NCI-H446 treated with DMSO at 0.1 percent for 48 hours (cell line): ENCODE results near the gene C4orf33.
"Not testable (repeated sequence)": the region's sequence is repeated elsewhere in the genome, so short reads cannot be mapped to it uniquely, and the experiment has no call there.

Experiments
- DNase-seq: peaks from one replicate; lab custom pipeline; 2025; lab: John Stamatoyannopoulos, UW

Gene C4orf33, protein sequence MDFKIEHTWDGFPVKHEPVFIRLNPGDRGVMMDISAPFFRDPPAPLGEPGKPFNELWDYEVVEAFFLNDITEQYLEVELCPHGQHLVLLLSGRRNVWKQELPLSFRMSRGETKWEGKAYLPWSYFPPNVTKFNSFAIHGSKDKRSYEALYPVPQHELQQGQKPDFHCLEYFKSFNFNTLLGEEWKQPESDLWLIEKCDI

DNA sequence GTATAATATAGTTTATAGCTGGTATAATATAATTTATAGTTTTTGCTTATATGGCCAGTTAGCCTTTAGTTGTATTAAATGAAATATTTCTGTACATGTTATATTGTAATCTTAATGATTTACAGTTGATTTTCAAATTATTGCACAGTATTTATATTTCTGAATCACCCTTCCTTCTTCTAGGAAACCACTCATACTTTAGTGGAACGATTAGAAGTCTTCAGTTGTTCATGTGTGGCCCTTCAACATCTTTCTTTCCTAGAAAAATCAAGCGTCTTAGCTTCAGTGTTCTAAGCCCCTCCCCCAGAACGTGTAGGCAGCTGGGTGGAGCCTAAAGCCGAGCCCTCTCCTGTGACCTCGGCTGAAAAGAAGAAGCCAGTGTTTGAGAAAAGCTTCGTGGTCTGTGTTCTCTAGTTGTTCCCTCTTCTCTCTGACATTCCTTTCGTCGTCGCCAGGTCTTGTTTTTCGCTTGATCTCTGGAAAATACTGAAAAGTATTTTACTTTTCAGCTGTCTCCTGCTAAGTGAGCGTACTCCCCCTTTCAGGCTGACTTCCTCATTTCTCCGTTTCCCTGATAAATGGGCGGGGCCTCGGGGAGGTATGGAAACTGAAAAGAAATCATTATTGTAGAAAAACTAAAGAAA lies at the start of gene C4orf33:
Gene C4orf33, plus strand, starts transcription at position 342 of the 644 bp plus-strand sequence. CDS start 6,459 bp downstream, outside the sequence.
- peak; percentile 17 for DNase-seq

DNA sequence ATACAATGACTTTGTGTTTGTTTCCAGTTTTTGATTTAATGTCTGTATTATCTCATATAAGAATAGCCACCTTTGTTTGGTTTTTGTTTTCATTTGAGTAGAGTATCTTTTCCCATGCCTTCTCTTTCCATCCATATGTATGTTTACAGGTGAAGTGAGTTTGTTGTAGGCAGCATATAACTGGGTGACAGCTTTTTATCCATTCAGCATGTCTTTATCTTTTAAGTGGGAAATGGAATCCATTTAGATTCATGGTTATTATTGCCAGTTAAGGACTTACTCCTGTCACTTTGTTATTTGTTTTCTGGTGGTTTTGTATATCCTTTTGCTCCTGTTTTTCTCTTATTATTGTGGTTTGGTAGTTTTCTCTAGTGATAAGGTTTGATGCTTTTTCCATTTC lies 36.9 kb upstream of the C4orf33 start:
- DNase-seq = no peak

DNA sequence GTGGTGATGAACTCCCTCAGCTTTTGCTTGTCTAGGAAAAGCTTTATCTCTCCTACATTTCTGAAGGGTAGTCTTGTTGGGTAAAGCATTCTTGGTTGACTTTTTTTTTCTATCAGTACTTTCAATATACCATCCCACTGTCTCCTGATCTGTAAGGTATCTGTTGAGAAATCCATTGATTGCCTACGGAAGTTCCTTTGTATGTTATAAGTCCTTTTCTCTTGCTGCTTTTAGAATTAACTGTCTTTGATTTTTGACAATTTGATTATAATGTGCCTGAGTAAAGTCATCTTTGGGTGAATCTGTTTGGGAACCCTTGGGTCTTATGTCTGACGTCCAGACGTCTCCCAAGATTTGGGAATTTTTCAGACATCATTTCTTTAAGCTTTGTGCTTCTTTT lies 33.4 kb upstream of the C4orf33 start:
- DNase-seq = no peak

DNA sequence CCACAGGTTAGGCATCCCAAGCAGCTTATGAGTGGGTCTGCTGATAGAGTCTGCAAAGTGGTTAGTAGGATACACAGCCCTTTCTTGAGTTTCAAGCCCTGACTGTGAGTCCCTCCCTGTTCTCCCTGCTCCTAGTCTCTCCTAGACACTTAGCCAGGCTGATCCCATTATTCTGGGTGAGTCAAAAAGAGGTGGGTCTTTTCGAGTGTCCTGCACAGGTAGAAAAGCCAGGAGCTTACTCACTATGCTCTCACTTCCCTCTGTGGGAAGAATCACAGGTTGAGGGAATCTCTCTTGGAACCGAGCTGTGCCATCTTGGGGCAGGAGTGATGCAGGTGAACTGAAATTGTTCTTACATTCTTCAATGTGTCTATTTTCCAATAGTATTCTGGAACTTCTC lies 32.3 kb upstream of the C4orf33 start:
- no peak for DNase-seq

DNA sequence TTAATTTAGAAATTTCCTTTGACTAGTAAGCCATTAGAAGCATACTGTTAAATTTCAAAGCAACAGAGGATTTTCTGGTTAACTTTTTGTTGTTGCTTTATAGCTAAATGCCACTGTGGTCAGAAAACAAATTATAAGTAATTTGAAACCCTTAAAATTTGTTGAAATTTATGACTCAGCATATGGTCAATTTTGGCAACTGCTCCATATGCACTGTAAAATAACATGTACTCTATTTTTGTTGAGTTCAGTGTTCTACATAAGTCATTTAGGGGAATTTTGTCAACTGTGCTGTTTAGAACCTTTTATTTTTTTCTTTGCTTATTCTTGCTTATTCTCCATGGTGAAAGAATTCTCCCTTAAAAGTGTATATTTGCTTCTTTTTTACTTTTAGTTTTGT lies 31.2 kb upstream of the C4orf33 start:
- no peak for DNase-seq

DNA sequence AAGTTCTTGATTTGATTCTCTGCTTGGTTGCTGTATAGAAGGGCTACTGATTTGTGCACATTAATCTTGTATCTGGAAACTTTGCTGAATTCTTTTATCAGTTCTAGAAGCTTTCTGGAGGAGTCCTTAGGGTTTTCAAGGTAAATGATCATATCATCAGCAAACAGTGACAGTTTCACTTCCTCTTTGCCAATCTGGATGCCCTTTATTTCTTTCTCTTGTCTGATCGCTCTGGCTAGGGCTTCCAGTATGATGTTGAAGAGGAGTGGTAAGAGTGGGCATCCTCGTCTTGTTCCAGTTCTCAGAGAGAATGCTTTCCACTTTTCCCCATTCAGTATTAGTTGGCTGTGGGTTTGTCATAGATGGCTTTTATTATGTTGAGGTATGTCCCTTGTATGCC lies 26.4 kb upstream of the C4orf33 start:
- not testable (repeated sequence) for DNase-seq

DNA sequence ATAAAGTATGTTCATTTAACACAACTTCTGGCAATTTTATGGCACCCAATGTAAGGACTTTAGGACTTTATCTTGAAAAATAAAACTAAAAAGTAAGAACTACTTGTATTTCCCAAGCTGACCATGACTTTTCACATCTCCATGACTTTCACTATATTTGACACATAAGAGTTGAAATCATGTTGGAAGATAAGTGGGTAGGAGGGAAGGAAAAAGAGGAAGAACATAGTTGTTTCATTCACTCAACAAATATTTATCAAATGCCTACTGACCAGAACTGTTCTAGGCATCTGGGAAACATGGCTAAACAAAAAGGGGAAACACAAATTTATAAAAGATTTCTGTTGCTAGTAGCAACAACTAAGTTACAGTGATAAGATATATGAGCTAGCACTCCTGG lies 18.6 kb upstream of the C4orf33 start:
- no peak for DNase-seq

DNA sequence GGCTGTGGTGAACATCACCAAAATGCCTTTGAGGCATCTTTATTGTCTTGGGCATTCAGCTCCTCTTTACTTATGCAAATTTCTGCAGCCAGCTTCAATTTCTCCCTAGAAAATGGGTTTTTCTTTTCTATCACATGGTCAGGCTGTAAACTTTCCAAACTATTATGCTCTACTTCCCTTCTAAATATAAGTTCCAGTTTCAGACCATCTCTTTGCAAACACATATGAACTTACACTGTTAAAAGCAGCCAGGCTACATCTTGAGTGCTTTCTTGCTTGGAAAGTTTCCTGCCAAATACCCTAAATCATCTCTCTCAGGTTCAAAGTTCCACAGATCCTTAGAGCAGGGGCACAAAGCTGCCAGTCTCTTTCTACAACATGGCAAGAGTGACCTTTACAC lies 15.8 kb upstream of the C4orf33 start:
- no peak for DNase-seq

DNA sequence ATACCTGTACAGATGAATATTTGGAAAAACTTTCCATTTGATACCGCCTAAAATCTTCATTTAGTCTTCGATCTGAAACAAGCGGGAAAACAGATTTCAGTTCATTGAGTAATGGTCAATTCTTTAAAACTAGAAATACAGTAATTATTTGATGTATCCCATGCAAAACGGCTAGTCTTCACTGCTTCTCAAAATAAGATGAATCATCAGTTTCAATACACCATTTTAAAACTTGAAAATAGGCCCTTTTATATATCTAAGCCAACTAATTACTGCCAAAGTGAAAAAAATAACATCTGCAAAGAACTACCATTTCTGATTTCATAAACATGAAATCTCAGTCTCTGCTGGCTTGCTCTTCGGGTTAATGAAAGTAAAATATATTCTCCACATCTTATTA lies 13.7 kb upstream of the C4orf33 start:
- DNase-seq = no peak

DNA sequence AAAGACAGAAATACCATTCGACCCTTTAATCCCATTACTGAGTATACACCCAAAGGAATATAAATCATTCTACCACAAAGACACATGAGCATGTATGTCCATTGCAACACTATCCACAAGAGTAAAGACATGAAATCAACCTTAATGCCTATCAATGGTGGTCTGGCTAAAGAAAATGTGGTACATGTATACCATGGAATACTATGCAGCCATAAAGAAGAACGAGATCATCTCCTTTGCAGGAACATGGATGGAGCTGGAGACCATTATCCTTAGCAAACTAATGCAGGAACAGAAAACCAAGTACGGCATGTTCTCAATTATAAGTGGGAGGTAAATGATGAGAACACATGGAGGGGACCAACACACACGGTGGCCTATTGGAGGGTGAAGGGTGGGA lies 10.5 kb upstream of the C4orf33 start:
- no peak for DNase-seq

DNA sequence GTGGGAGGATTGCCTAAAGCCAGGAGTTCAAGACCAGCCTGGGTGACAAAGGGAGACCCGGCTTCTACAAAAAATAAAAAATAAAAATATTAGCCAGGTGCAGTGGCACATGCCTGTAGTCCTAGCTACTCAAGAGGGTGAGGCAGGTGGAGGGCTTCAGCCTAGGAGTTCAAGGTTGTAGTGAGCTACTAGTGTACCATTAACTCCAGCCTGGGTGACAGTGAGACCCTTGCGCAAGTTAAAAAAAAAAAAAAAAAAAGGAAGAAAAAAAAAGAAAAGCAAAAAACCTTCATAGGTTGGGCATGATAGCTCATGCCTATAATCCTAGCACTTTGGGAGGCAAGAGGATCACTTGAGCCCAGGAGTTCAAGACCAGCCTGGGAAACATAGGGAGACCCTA lies 8.4 kb upstream of the C4orf33 start:
- DNase-seq = no peak

DNA sequence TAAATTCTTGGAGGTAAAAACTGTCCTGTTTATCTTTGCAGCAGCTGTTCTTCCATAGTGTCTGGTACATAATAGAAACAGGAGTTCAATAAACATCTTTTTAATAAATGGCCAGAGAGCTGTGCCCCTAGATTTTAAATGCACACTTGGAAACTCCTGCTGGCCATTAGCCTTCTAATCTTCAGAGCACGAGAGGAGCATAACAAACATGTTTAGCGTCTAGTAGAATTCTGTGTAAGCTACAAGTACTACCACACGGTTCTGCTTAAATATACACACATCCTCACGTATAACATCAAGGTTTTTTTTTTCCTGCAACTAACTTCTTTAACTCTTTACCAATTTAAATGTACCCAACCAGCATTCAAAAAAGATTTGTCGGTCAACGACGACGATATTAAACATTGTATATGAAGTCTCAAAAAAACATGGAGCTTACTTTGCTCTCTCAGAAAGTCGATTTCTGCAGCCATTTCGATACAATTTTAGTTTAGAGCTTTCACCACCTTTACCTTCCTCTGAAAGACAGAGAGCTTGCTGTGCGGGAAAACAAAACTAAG lies 3.2 kb upstream of the C4orf33 start:
- no peak for DNase-seq

DNA sequence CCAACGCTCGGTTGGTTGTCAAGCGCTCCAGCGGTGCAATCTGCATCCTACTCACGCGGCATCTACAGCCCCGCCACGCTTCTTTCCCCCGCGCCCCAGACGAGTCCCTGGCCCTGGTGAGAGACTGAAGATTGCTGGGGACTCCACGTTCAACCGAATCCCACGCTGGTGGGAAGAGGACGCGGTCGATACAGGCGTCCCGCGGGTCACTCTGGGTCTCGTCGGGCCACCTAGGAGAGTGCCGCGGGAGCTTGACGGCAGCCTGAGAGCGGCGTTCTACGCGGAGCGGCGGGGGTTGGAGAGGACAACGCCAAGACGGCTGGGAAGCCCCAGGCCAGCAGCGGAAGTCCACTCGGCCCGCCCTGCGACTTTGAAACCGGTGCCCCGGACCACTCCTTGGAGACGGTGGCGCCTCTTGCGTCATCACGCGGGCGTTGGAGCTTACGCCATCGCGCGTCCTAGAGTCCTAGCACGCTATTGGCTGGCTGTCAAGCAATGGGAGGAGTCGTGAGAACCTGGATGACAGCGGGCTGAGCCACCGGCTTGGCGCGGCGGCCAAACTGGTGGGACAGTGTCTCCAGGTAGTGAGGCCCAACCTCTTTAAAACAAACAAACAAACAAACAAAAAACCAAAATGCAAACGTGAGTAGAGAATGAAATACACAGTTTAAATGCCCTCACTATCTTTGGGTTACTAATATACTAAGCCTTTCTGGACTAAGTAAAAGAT lies 2.6 kb upstream of the C4orf33 start, which contains the start of gene SCLT1:
Gene SCLT1, minus strand, starts transcription at position 349 of the 730 bp plus-strand sequence. CDS start 436 bp downstream, outside the sequence.
- DNase-seq = peak; percentile 88

DNA sequence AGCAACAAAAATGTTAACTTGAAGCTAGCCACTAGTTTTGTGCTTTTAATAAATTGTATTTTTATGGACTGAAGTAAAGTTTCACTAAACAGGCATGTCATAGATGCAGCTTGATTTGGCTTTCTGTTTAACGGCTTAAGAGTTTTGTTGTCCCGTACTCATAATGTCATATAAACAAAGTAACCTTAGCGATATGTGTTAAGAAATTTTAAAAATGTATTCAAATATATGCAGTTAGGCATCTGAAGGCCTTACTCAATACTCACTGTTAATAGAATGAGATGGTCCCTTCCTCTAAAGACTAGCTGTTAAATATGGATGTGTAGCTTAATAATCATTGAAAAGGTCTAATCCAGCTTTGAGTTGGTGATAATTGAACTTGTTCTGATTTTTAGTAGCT lies 1.6 kb upstream of the C4orf33 start:
- DNase-seq = no peak

DNA sequence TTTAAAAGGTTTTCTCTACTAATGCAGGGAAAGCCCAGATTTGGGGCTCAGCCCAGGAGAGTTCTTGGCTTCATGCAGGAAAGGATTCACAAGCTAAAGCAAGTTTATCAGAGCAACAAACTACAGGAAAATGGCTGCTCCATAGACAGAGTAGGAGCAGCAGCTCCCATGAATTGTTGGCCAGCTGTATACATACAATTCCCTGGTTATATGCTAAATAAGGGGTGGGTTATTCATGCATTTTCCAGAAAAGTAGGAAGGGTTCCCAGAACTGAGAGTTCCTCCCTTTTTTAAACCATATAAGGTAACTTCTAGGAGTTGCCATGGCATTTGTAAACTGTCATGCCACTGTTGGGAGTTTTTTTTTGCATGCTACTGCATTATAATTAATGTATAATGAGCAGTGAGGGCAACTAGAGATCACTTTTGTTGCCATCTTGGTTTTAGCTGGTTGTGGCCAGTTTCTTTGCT lies 2.6 kb downstream of the C4orf33 start:
- no peak for DNase-seq

DNA sequence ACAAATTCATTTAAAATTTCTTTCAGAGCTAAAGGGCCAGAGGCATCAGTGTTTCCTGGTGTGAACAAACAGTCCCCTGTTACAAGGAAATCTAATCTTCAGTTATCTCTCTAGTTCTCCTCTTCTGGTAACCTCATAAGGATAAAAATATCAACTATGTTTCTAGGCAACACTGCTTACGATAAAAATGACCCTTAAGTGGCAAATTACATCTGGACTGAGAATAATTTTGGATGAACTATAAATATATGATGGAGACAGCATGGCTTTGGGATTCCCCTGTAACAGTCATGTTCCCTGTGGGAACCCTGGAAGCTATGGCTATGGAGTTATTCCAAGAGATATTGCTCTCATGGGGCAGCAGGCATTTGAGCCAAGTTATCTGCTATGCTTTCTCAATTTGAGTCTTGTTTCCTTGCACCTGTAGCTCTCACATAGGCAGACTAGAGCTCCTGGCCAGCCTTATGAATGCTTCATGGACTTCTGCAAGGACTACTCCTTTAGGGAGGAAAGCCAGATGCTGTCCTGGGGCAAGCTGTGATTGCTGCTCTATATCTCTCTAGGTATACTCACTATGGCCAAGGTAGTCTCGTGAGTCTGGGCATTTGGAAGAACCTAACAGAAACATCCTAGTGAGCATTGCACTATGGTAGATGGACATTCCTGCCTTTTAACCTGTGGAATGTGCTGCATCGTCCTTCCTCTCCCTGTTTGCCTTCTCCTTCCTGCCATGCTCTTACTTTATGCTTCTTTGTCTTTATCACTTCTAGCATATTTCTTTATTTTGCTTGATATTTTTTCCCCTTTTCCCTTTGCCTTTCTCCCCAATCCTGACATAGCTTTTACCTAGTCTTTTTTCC lies 14.2 kb downstream of the C4orf33 start:
- DNase-seq = no peak

DNA sequence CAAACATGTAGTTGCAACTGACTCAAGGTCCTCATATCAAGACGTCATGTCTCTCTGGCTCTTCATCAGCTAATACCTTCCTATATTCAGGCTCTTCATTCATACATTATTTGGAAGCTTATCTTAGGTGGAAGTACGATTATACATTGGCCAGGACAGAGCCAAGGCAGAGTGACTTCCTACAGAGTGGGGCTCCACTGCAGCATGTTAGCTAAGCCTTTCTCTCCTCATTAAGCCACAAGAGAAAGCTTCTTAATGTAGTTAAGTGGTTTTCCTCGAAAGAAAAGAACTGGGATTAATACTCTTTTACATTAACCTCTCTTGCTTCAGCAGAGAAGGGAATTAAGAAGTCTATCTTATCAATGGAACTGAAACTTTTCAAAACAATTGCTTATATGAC lies 15.0 kb downstream of the C4orf33 start:
- no peak for DNase-seq

DNA sequence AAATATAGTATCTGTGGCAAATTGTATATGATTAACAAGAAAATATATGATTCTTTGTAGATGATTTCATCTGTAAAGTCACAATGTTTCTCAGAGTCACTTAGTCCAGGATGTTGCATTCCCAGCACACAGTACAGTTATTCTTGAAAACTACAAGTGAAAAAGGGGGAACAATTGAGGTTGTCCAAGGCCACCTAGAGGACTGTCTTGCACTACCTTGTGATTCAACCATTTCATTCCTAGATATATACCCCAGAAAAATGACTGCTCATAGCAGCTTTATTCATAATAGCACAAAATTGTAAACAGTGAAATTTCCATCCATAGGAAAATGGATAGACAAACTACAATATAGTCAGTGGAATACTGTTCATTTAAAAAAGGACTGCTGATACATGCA lies 16.0 kb downstream of the C4orf33 start:
- DNase-seq = no peak

DNA sequence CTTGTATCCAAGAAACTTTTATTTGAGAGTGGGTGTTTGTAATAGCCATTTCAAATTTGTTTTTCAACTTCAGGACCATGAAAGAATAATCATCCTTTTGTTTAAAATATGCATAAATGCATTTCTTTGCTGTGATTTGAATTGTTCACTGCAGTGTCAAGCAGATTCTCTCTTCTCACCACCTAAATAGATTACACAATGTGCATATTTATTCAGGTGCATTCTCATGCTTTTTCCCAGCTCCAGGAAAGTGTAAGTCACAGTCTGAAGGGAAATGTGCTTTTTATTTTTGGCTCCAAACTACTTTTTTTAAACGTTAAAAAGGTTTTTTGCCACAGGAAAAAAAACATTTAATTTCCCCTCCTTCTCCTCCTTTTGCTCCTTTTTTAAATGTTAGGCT lies 17.5 kb downstream of the C4orf33 start:
- DNase-seq = no peak

DNA sequence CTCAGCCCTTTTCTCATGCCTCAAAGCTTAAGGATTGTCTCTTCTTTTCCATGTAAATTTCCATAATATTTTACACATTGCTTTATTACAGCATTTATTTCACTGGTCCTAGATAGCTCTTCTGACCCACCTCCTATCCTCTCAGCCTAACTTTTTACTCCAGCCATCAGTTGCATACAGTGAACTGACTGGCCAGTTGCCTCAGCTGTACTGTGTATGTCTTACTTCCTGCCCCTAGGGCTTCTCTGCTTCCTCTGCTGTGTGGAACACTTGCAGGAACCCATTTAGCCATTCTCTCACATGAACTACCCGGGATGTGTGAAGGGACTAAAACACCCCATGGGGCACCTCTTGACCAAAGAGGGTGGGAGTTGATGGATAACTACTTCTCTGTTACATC lies 18.0 kb downstream of the C4orf33 start:
- DNase-seq = no peak

DNA sequence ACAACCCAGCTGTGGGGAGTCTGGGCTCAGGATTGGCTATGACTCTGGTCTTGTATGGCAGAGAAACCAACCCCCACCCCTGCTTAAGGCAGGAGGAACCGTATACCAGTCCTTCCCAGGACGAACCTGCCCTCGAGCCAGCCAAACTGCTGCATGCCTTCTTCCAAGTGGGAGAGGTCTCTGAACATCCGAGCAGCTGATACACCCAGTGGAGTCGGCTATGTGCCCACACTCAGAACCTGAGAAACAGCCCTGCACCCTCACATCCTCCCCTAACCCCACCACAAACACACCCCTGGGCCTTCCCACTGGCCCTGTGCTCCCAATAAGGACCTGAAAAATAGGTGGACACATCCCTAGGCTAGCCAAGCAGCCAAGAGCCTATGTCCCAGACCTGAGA lies 21.8 kb downstream of the C4orf33 start:
- no peak for DNase-seq

DNA sequence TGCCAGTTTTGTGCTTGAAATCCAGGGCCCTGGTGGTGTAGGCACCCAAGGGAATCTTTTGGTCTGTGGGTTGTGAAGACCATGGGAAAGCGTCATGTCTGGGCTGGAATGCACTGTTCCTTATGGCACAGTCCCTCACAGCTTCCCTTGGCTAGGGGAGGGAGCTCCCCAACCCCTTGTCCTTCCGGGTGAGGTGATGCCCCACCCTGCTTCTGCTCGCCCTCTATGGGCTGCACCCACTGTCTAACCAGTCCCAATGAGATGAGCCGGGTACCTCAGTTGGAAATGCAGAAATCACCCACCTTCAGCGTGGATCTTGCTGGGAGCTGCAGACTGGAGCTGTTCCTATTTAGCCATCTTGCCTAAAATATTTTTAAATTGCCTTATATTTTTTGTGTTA lies 30.7 kb downstream of the C4orf33 start:
- not testable (repeated sequence) for DNase-seq
